Kidney (tissue), 14 donors: ENCODE data around the gene TMEM94. TPM values are rescaled to one million over a fixed set of nuclear protein-coding genes. Genes with fewer than 3 reads are reported as not detected.
A peak's percentile ranks its signal among the peaks of the same experiment; 100 is the strongest.

Experiments
- DNase-seq, 5 donors: peaks; one replicate each; pipeline ENCODE4 v3.0.0-alpha.2; 2013 to 2020
- FAIRE-seq: peaks from 2 replicates; lab custom pipeline; 2012; peaks lifted over from hg19 to GRCh38; lab: Jason Lieb, UNC
- H3K27ac ChIP-seq, 2 donors: one replicate each; pipeline ENCODE4 v1.7.0; 2013; ENCODE audit warnings: low read depth in 2 of 2, low read length in 2 of 2, inconsistent platforms in 1 of 2
- H3K27me3 ChIP-seq: one replicate; pipeline ENCODE4 v1.7.1; 2013; ENCODE audit warnings: low read length, inconsistent platforms; ENCODE audit not compliant: control insufficient read depth, insufficient read depth
- H3K36me3 ChIP-seq, 3 donors: one replicate each; pipeline versions ENCODE4 v1.7.0 to v1.7.1; 2013; ENCODE audit warnings: low read length in 3 of 3, control low read depth in 1 of 3, inconsistent platforms in 1 of 3; ENCODE audit not compliant: insufficient read depth in 3 of 3, control insufficient read depth in 2 of 3
- H3K4me1 ChIP-seq, 3 donors: one replicate each; pipeline versions ENCODE4 v1.7.0 to v1.7.1; 2013; ENCODE audit warnings: low read length in 3 of 3, inconsistent platforms in 1 of 3, low read depth in 1 of 3; ENCODE audit not compliant: control insufficient read depth in 2 of 3, insufficient read depth in 2 of 3
- H3K4me3 ChIP-seq, 3 donors: one replicate each; pipeline versions ENCODE4 v1.7.0 to v1.8.1; 2013; ENCODE audit warnings: low read length in 3 of 3, control low read depth in 1 of 3, inconsistent platforms in 1 of 3
- H3K9ac ChIP-seq, 3 donors: one replicate each; pipeline versions ENCODE4 v1.7.0 to v1.7.1; 2013; ENCODE audit warnings: low read length in 3 of 3, control low read depth in 1 of 3, inconsistent platforms in 1 of 3
- H3K9me3 ChIP-seq, 3 donors: one replicate each; pipeline versions ENCODE4 v1.7.0 to v1.7.1; 2013; ENCODE audit warnings: low read length in 3 of 3, control low read depth in 1 of 3, inconsistent platforms in 1 of 3; ENCODE audit not compliant: control insufficient read depth in 2 of 3, insufficient read depth in 1 of 3
- CTCF ChIP-seq: IDR thresholded peaks from 3 replicates; pipeline ENCODE4 v1.5.1; 2012; ENCODE audit warnings: mild to moderate bottlenecking, moderate library complexity, borderline replicate concordance; ENCODE audit not compliant: insufficient read depth; ENCODE audit errors: extremely low read depth
- intact Hi-C: fragments of 100-400 bp; cut with DNase I; formaldehyde crosslinking; loops from one replicate; pipeline ENCODE4 v1.11.1; 2022
- polyA plus RNA-seq: library from polyadenylated mRNA; stranded (reverse); fragments of 350-450 nt; fragmentation: Illumina TruSeq; extraction: RNeasy Lipid Tissue Mini Kit (QIAGEN cat#74804); gene quantifications from one replicate; pipeline ENCODE4 v1.2.3, GENCODE V29; 2014; ENCODE audit warnings: low read depth, low replicate concordance; ENCODE audit not compliant: insufficient read depth
- total RNA-seq: library from RNA; stranded (reverse); fragmentation: NEBNext Ultra II Directional; extraction: Animal tissue kit (Norgen Biotek cat#: 25700); gene quantifications from one replicate; pipeline ENCODE4 v1.2.1, GENCODE V29; 2021
- donor health status: control.
- donor health status: control.
- donor health status: control.
- donor health status: control.
- donor health status: control.
- donor health status: DM: yes; HTN: yes; CAD: no.
- donor health status: Normal renal cell carcinoma (clear cell type).

TMEM94 gene
- total and polyA plus RNA-seq, 2 donors from 2014 or later = 49.6 to 82.6 TPM

GRCh38 chr17:75459246-75459589 lies 2.8 kb downstream of the TMEM94 start:
- FAIRE-seq = no peak
- no peaks in the 10 kb centered on the region for H3K27me3 ChIP-seq
- no peak overlapping the region for H3K4me3 ChIP-seq
- no peak for TF ChIP-seq CTCF
- H3K9ac ChIP-seq = peak overlapping the region in 1 of 3 donors; percentile 31
- peak overlapping the region; percentile 38 to 52 for H3K27ac ChIP-seq
- no peaks in the 10 kb centered on the region for H3K9me3 ChIP-seq
- no peak for DNase-seq
- H3K4me1 ChIP-seq = peaks cover 2 to 23% (median 21%) of the 10 kb centered on the region in 3 donors
- intact Hi-C loops = no loop called here
- H3K36me3 ChIP-seq = no peaks in the 10 kb centered on the region

GRCh38 chr17:75459590-75460267 lies 3.3 kb downstream of the TMEM94 start:
- Histone ChIP-seq H3K27ac (peak overlapping the region; percentile 52 to 71), H3K9ac (peak overlapping the region in 1 of 3 donors; percentile 31), H3K4me3 (no peak overlapping the region), H3K9me3 (no peaks in the 10 kb centered on the region), H3K27me3 (no peaks in the 10 kb centered on the region), H3K4me1 (peaks cover 2 to 23% (median 21%) of the 10 kb centered on the region in 3 donors), H3K36me3 (no peaks in the 10 kb centered on the region)
- DNase-seq (peak in 2 of 5 donors; percentile 56 to 61), FAIRE-seq (no peak)
- intact Hi-C loops = no loop called here
- no peak for TF ChIP-seq CTCF

- no peak overlapping the region for H3K9ac ChIP-seq
Observed at GRCh38 chr17:75460295-75460694, 3.9 kb downstream of the TMEM94 start.

More at GRCh38 chr17:75460295-75460694, 3.9 kb downstream of the TMEM94 start:
- Histone ChIP-seq H3K9me3 (no peaks in the 10 kb centered on the region), H3K27ac (peak overlapping the region in 1 of 2 donors; percentile 71), H3K4me3 (no peak overlapping the region), H3K36me3 (no peaks in the 10 kb centered on the region), H3K27me3 (no peaks in the 10 kb centered on the region), H3K4me1 (peaks cover 2 to 23% (median 21%) of the 10 kb centered on the region in 3 donors)
- no peak for FAIRE-seq
- TF ChIP-seq CTCF = no peak
- intact Hi-C loops = no loop called here
- no peak for DNase-seq
